Putamen (tissue), 1 donor: ENCODE data around the gene ANKRD39.
"Not testable (repeated sequence)": the region's sequence is repeated elsewhere in the genome, so short reads cannot be mapped to it uniquely, and the experiment has no call there.

Experiments
- DNase-seq: peaks from one replicate; pipeline ENCODE4 v3.0.0-alpha.2; 2016; ENCODE audit warnings: low spot score

ANKRD39 gene

GRCh38 chr2:96870626-96871255, 12.9 kb upstream of the ANKRD39 start:
- peak; percentile 80 for DNase-seq

DNA sequence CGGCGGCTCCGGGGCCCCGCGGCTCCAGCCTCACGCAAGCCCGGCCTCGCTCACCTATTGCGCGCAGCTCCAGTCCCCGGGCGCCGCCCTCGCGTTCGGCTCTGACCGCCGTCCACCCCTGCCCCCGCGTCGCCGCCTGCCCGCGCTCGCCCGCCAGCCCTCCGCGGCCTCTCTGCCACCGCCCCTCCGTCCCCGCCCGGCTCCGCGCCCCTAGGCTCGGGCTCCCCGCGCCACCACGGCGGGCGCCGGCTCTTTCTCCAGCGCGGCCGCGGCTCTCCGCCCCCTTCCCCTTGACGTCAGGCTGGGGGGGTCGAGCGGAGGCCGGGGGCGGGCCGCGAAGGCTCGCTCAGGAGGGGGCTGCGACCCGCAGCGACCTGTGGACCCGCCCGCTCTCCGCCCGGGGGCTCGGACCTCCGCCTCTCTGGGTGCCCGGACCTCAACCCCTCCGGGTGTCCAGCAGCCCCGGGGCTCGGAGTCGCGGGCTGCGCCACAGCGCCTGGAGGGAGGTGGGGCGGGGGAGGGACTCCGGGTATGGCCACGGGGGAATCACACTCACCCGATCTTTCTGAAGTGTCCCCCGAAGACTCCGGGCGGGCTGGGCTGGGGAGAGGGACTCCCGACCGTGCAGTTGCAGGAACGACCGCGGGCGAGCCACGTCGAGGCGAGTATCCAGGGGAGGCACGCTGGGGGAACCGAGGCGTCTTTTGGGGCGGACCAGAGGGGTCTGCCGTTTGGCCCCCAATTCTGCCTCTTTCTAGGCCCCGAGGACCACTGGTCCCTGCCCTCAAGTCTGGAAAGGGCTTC, 12.2 kb upstream of the ANKRD39 start, which contains the start of gene SEMA4C:
SEMA4C (minus strand) TSS at position 259 of the 804 bp plus-strand sequence. CDS start 2,194 bp downstream, outside the sequence.
- DNase-seq, result peak; percentile 83

DNA sequence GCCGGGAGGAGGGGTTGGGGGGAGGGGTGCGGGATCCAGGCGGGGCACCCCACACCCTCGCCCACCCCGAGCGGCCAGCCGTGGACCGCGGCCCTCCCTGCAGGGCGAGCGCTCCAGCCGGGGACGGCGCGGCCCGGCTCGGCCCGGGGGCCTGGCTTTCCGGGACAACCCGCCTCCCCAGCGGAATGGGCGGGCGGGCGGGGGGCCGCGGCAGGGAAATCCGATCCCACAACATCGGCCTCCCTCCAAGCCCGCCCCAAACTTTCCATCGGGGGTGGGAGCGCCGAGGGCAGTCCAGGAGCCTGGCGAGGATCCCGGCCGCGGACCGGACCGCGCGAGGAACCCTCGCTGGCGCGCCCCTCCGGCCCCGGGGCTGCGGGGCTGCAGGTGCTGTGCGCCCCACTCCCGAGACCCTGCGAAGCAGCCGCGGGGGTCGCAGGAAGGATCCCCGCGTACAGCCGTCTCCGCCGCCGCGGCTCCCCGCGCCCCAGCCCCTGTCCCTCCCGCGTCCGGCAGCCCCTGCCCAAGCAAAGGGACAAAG, 11.5 kb upstream of the ANKRD39 start:
- DNase-seq, result peak; percentile 64

DNA sequence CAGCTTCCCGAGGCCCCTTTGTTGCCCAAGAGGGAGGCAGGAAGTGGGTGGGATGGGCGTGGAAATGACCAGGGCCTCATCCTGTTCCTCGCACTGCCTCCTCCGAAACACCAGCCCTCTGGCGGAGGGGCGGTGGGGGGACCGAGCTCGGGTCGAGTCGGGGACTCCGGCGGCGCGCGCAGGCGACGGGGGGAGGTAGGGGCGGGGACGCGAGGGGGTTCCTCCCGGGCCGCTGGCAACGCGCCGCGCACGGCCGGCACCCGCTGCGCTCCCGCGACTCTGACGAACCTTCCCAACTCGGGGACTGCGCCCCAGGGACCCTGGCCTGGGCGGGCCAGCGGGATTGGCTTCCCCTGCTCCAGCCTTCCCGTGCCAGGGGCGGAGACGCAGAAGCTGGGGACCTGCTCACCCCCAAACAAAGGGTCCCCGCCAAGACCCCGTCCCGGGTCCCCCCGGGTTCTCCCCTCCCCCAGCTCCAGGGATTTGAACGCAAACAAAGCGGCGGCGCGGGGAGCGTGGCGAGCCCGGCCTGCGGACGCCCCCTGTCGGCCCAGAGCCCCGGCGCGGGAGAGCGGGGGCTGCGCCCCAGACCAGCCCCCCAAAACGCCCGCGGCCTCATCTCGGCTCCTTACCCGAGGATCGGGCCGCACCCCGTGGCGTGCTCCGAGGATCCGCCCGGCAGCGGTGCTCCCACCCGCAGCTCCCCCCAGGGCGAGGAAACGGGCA, 10.9 kb upstream of the ANKRD39 start:
- DNase-seq, result peak; percentile 78

DNA sequence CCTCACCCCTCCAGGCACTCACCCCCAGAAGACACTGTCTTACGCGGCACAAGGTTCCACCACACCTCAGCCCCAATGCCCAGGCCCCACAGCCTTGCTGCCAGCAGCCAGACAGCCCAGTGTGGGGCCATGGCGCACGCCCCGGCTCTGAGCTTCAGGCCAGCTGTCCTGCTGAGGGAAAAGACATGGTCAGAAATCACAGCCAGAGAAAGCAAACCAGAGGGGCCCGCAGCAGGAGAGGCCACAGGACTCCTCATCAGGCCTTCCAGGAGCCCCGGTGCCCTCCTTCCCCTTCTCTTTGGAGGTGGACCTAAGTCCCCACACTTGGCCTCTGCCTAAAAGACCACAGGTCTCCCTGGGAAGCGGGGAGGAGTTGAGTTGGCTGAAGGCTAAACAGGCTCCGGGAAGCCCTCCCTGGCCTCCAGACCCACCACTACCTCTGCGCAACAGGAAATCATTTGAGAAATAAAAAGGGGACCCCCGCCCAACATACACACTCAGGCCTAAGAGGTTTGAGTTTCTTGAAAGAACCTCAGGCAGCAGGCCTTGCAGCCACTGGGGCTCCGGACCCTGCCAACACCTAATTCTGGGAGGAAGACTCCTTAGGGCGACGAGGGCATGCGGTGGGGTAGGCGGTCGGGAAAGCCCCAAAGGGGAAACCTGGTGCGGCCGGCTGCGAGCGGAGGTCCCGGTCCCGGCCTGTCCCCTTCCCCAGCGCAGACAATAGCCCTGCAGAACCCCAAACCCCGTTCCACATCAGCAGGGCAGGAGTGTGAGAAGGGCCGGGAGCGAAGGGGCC, 10.1 kb upstream of the ANKRD39 start:
- no peak for DNase-seq

DNA sequence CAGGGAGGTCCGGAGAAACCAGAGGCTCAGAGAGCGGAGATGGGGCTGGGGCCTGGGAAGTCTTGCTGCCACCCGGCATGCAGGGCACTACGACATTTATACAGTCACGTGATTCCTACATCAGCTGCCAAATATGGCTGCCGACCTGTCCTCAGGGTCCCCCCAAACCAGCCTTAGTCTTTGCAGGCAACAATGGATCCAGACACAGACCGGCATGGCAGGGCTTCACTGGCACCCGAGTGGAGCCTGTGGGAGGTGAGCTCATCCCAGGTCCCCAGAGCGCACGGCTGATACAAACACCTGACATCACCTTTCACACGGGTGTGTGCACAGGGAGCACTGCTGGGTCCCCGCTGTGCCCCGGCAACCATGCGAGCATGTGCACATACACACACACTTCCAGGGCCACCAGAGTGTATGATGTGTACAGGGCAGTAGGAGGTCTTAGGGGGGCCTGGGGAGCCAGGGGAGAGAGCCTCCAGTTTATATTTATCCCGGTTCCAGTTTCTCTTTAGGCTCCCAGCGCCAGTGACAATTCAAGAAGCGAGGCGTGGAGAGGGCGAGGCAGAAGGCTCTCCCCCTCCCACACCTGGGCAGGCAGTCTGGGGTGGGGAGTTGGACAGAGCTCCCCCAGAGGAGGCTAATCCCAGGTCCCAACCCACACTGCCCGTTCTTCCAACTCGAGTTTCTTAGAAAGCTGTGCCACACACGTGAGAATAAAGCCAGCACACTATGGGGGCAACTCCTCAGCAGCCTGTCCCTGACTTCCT, 9.4 kb upstream of the ANKRD39 start:
- no peak for DNase-seq

DNA sequence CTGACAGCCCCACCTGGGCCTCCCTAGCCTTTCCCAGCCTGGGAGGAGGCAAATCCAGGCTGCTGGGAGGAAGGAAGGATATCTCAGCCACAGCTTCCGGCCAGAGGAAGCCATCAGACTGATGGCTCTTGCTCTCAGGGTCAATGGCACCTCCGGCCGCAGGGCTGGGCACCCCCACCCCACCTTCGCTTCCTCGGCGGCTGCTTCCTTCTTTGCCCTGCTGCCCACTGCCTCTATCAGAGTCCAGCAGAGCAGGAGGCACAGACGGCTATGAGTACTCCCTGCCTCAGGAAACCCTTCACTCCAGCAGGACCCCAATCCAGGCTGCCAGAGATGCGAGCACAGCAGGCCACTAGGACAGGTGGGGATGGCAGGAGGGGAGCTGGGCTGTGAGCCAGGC, 8.8 kb upstream of the ANKRD39 start:
- DNase-seq, result no peak

GRCh38 chr2:96866149-96866548, 8.3 kb upstream of the ANKRD39 start:
- no peak for DNase-seq

DNA sequence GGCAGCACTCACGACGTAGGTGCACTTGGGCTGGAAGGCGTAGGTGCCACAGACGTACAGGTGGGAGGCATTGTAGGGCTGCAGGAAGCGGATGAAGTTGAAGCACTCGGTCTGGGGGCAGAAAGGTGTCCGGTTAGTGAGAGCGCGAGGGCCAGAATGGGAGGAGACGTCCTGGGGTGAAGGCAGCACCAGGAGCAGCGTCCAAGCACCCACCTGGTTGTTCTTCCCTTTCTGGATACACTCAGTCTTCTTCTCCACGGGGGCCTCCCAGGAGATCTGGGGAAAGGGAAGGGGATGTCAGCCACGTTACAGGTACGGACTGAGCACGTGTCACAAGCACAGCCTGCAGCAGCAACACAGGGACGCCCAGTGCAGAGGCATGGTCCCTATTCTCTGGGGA, 7.8 kb upstream of the ANKRD39 start:
- no peak for DNase-seq

- DNase-seq, result no peak
These were observed 6.7 kb upstream of the ANKRD39 start for GRCh38 chr2:96864343-96865091.

DNA sequence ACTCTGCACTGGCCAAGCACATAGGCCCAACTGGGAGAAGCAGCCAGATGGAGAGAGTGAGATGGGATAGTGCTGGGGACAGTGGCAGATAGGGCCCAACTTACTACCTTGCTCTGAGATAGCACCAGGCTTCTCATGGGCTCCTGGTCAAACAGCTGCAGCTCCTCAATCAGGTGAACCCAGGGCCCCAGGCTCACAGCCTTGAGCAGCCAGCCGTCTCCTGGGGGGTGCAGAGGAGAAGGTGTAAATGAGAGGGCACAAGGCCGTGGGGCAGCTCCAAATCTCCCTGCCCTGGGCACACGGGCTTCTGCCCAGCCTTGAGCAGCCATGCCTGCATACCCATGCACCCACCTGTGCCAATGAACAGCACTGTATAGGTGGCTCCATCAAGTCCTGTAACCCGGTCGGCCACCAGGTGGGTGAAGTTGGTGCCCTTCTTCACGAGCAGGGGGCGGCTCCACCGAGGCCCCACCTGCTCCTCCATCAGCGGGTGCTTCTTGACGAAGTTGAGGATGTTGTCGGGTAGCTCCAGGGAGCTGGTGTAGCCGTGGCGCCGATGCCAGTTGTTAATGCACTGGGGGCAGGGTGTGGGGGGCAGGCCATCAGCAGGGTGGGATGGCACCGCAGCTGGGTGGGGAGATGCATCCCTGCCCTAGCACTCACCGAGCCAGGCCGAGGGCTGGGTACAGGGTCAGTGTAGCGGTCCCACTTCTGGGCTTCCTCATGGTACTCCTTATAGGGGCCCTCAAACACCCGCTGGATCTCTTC, 5.9 kb upstream of the ANKRD39 start:
- DNase-seq, result no peak

DNA sequence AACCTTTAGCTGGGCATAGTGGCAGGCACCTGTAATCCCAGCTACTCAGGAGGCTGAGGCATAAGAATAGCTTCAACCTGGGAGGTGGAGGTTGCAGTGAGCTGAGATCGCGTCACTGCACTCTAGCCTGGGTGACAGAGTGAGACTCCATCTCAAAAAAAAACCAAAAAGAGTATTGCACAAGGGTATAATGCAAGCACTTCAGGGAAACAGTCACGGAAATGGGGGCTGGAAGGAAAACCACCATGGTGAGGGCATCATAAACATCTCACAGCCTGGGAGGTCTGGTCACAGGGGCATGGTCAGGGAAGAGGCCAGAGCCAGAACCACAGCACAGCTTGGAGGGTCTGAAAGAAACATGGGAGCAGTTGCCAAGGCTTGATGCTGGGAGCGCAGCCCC, 5.2 kb upstream of the ANKRD39 start:
- DNase-seq, result not testable (repeated sequence)

- no peak for DNase-seq
These were observed 3.3 kb upstream of the ANKRD39 start for GRCh38 chr2:96861074-96861473.

DNA sequence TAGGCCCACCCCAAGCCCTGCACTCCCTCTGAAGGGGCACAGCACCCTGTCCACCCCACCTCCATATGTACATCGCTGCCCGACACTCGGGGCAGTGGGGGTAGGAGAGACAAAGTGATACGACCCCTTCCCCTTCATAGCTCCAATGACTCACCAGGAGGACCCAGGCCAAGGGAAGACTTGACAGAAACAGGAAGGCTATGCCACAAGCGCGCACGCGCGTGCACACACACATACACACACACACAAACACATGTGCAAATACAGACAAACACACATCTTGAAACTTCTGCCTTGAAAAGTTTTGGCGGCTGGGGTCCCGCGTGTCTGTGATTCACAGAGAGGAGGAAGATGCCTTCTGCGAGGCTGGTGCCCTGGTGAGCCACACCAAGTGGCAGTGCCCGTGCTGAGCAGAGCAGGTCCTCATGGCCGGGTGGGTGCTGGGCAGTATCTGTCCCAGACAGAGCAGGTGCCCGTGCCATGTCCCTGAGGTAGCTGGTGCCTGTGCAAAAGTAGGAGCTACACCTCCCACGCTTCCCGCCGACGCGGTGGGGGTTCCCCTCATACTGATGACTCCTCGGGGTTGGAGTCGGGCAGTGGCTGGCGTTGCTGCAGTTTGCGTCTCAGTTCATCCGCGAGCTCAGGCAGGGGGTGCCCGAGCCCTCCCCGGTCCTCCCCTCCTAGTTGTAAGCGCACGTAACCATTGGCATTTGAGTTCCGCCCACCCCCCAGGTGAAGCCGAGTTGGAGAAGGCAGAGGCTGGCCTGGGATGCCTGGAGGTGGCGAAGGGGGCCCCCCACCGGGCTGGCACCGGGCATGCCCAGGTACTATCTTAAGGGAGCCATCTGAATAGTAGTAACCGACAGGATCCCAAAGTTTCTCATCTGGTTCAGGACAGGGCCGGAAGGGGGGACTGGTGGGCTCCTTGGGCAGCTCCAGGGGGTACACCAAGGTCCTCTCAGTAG, 2.5 kb upstream of the ANKRD39 start:
- no peak for DNase-seq

- no peak for DNase-seq
These were observed 1.9 kb upstream of the ANKRD39 start for GRCh38 chr2:96859681-96860064.

- peak; percentile 47 for DNase-seq
These were observed 1.4 kb upstream of the ANKRD39 start for GRCh38 chr2:96859099-96859649.

GRCh38 chr2:96856776-96857666, 795 bp downstream of the ANKRD39 start:
- DNase-seq, result no peak
